ENCODE measurements around the gene IL22. TPM values are rescaled to one million over a fixed set of nuclear protein-coding genes. Genes with fewer than 3 reads are reported as not detected.

Gene IL22
- total RNA-seq, 1 donor from 2014 or later: not detected

- Histone ChIP-seq H3K27me3 (ENCODE audit: low read depth) (peaks cover 13% of the 10 kb centered on the region), H3K27ac (replicated peaks) (no peak overlapping the region), H3K9me3 (replicated peaks) (no peaks in the 10 kb centered on the region), H3K4me3 (no peak overlapping the region), H3K4me1 (no peaks in the 10 kb centered on the region), H3K36me3 (no peaks in the 10 kb centered on the region)
- DNase-seq: no peak
- TF ChIP-seq CTCF (IDR thresholded peaks at IDR 0.05; ENCODE audit: borderline replicate concordance): no peak
- intact Hi-C loops (cut with micrococcal nuclease): no loop called here
These were observed 54.8 kb downstream of the IL22 start for GRCh38 chr12:68198507-68199086.

Other genes with a start within 250 kb of the IL22 start
- gene IFNG, start 93.9 kb downstream of the IL22 start, total RNA-seq: not detected
- not detected for gene IL26, start 27.8 kb downstream of the IL22 start, total RNA-seq
- gene MDM1, start 78.8 kb upstream of the IL22 start, total RNA-seq: 7.8 TPM

Data from left ventricle myocardium inferior (tissue), 1 donor.